Thymus (tissue), 11 donors: ENCODE measurements around the gene GRID2. TPM values are rescaled to one million over a fixed set of nuclear protein-coding genes. Genes with fewer than 3 reads are reported as not detected.
"Not testable (repeated sequence)": the region's sequence is repeated elsewhere in the genome, so short reads cannot be mapped to it uniquely, and the experiment has no call there.

Source experiments
- DNase-seq, 9 donors: peaks; one replicate each; pipeline ENCODE4 v3.0.0-alpha.2; 2013; ENCODE audit warnings: low spot score in 9 of 9, low read depth in 6 of 9, missing footprints in 1 of 9
- H3K27ac ChIP-seq, 2 donors: one replicate each; pipeline ENCODE4 v1.5.1; 2013; ENCODE audit warnings: control low read depth in 1 of 2, low read depth in 1 of 2, low read length in 1 of 2, mild to moderate bottlenecking in 1 of 2, moderate library complexity in 1 of 2
- H3K27me3 ChIP-seq, 2 donors: one replicate each; pipeline ENCODE4 v1.5.1; 2013; ENCODE audit warnings: low read length in 1 of 2; ENCODE audit not compliant: control insufficient read depth in 2 of 2, insufficient read depth in 1 of 2
- H3K36me3 ChIP-seq, 2 donors: one replicate each; pipeline ENCODE4 v1.5.1; 2013; ENCODE audit warnings: low read length in 1 of 2, mild to moderate bottlenecking in 1 of 2, moderate library complexity in 1 of 2; ENCODE audit not compliant: control insufficient read depth in 2 of 2, insufficient read depth in 2 of 2
- H3K4me1 ChIP-seq, 2 donors: one replicate each; pipeline ENCODE4 v1.5.1; 2013; ENCODE audit warnings: low read length in 2 of 2; ENCODE audit not compliant: control insufficient read depth in 2 of 2, insufficient read depth in 2 of 2
- H3K4me3 ChIP-seq, 2 donors: one replicate each; pipeline ENCODE4 v1.5.1; 2013; ENCODE audit warnings: low read length in 2 of 2, control low read depth in 1 of 2, mild to moderate bottlenecking in 1 of 2
- H3K9me3 ChIP-seq, 2 donors: one replicate each; pipeline ENCODE4 v1.5.1; 2013; ENCODE audit warnings: low read length in 1 of 2, mild to moderate bottlenecking in 1 of 2; ENCODE audit not compliant: control insufficient read depth in 2 of 2, insufficient read depth in 1 of 2
- WGBS: extraction: QIAGEN DNeasy Blood & Tissue Kit; methylation state at CpG from one replicate; pipeline ENCODE4 v1.1.7; 2013; 5-methylcytosine and 5-hydroxymethylcytosine counted together
- polyA plus RNA-seq: library from polyadenylated mRNA; stranded (reverse); fragments of 200-250 nt; gene quantifications from one replicate; pipeline ENCODE4 v1.2.3, GENCODE V29; 2013
- total RNA-seq: library from RNA; stranded (reverse); fragments of 120-200 nt; gene quantifications from one replicate; pipeline ENCODE4 v1.2.4, GENCODE V29; 2013
- donor health status: healthy.

Gene GRID2
- total and polyA plus RNA-seq, 2 donors, result 0.05 to 0.09 TPM

DNA sequence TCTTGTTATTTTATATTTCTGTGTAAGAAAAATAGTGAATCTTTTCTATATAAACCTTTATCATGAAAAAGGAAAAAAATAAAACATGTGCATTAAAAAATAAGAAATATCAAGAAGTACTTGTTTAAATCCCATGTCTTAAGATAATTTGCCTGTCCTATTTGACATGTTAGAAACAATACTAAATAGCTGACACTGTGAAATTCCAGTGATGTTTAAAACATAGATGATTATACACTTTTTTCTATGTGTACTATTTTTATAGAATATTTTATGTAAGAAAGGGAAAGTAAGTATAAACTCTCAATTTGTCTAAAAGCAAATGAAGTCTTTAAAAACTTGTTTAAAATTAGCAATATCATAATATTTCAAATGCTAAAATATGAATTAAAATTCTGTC lies 981.6 kb downstream of the GRID2 start:
- no peak overlapping the region for H3K27ac ChIP-seq
- no peak for DNase-seq
- no peaks in the 10 kb centered on the region for H3K9me3 ChIP-seq
- no peak overlapping the region for H3K4me3 ChIP-seq
- no peaks in the 10 kb centered on the region for H3K4me1 ChIP-seq
- no peaks in the 10 kb centered on the region for H3K27me3 ChIP-seq
- H3K36me3 ChIP-seq, result no peaks in the 10 kb centered on the region

GRCh38 chr4:93289241-93289640 lies 985.5 kb downstream of the GRID2 start:
- H3K4me1 ChIP-seq, result no peaks in the 10 kb centered on the region
- 97% methylated on average over 2 of the region's 2 CpGs for WGBS
- no peaks in the 10 kb centered on the region for H3K36me3 ChIP-seq
- no peaks in the 10 kb centered on the region for H3K9me3 ChIP-seq
- H3K27me3 ChIP-seq, result no peaks in the 10 kb centered on the region
- no peak overlapping the region for H3K4me3 ChIP-seq
- no peak overlapping the region for H3K27ac ChIP-seq
- DNase-seq, result no peak

GRCh38 chr4:93289831-93290230 lies 986.1 kb downstream of the GRID2 start:
- no peak for DNase-seq
- Histone ChIP-seq H3K27ac (no peak overlapping the region), H3K9me3 (no peaks in the 10 kb centered on the region), H3K27me3 (no peaks in the 10 kb centered on the region), H3K4me1 (no peaks in the 10 kb centered on the region), H3K4me3 (no peak overlapping the region), H3K36me3 (no peaks in the 10 kb centered on the region)
- WGBS, result 56% methylated on average over 2 of the region's 2 CpGs

GRCh38 chr4:93299118-93299517 lies 995.4 kb downstream of the GRID2 start:
- Histone ChIP-seq H3K4me3 (no peak overlapping the region), H3K27ac (no peak overlapping the region), H3K36me3 (no peaks in the 10 kb centered on the region), H3K27me3 (no peaks in the 10 kb centered on the region), H3K4me1 (no peaks in the 10 kb centered on the region), H3K9me3 (no peaks in the 10 kb centered on the region)
- peak in 1 of 9 donors; percentile 7 for DNase-seq
- 26% methylated on average over 5 of the region's 5 CpGs for WGBS

- not testable (repeated sequence) for H3K27ac ChIP-seq, H3K9me3 ChIP-seq, H3K36me3 ChIP-seq, DNase-seq, H3K4me3 ChIP-seq, H3K4me1 ChIP-seq, H3K27me3 ChIP-seq
- WGBS, result 94% methylated on average over 6 of the region's 6 CpGs
Observed at GRCh38 chr4:93300780-93301555, 997.2 kb downstream of the GRID2 start.

DNA sequence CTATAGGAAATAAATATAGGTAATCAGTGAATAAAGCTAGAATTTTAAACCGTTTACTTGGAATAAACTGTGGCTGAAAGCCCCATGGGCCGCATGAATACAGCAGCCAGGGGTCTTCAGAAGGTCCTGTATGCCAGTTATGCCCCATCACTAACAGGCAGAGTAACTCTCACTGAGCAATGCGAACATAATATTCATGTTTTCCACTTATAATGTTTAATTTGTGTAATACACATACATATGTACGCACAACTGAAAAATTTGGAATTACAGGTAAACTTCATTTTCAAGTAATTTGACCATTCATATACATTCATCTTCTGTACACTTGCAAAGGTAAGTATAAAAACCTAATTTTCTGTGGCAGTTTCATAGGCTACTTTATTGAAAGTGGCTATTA lies 998.5 kb downstream of the GRID2 start:
- no peak for DNase-seq
- no peak overlapping the region for H3K27ac ChIP-seq
- no peaks in the 10 kb centered on the region for H3K4me1 ChIP-seq
- no peak overlapping the region for H3K4me3 ChIP-seq
- H3K36me3 ChIP-seq, result no peaks in the 10 kb centered on the region
- H3K9me3 ChIP-seq, result no peaks in the 10 kb centered on the region
- WGBS, result 97% methylated on average over 4 of the region's 4 CpGs
- H3K27me3 ChIP-seq, result no peaks in the 10 kb centered on the region

- Histone ChIP-seq H3K27ac (no peak overlapping the region), H3K4me3 (no peak overlapping the region), H3K4me1 (no peaks in the 10 kb centered on the region), H3K9me3 (no peaks in the 10 kb centered on the region), H3K36me3 (no peaks in the 10 kb centered on the region), H3K27me3 (no peaks in the 10 kb centered on the region)
- no peak for DNase-seq
- 91% methylated on average over 2 of the region's 2 CpGs for WGBS
Observed at GRCh38 chr4:93303440-93303839, 999.7 kb downstream of the GRID2 start.

DNA sequence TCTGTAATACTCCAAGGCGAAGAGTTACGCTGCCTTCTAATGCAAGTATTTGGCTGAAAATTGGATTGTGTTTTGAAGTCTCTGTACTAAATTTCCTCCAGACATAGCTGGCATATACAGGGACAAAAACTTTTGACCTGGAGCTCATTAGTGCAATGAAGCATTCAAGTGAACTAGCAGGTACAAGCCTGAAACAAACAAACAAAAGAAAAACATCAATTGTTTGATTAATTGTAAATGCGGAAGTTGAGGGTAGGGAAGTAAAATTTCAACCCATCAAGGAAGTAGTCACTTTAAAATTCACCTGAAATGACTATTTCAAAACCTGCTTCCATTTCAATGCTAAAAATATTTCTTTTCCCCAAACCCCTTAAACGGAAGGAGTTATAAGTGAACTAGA lies 1008.5 kb downstream of the GRID2 start:
- Histone ChIP-seq H3K27me3 (no peaks in the 10 kb centered on the region), H3K9me3 (no peaks in the 10 kb centered on the region), H3K36me3 (no peaks in the 10 kb centered on the region), H3K4me1 (no peaks in the 10 kb centered on the region), H3K27ac (no peak overlapping the region), H3K4me3 (no peak overlapping the region)
- 74% methylated on average over 4 of the region's 4 CpGs for WGBS
- no peak for DNase-seq

DNA sequence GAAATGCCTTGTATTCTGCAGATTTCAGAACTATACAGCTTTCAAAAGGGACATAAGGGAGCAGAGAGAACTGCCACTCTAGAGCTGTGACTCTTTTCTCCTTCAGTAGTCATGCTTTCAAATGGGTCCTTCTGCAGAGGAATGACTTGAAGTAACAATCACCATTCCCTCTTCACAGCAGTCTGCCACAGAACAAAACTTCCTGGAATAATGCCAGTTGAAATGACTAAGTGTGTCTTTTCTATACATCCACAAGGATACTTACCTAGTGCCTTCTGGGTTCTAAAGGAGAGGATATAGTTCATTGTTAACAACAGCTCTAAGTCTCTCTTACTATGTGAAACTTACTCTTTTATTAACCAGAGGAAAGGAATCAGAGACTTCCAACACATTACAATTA lies 1009.4 kb downstream of the GRID2 start:
- no peaks in the 10 kb centered on the region for H3K27me3 ChIP-seq
- H3K27ac ChIP-seq, result no peak overlapping the region
- H3K4me3 ChIP-seq, result no peak overlapping the region
- no peaks in the 10 kb centered on the region for H3K36me3 ChIP-seq
- DNase-seq, result no peak
- H3K9me3 ChIP-seq, result no peaks in the 10 kb centered on the region
- H3K4me1 ChIP-seq, result no peaks in the 10 kb centered on the region
